KMS-11 (cell line): Measurements from ENCODE around the gene MT4.

ENCODE experiments used
- H2AFZ ChIP-seq: fragments of 200-600 bp; sonication (generic); 2 replicates; pipeline ENCODE4 v1.6.1; 2016; ENCODE audit warnings: antibody characterized with exemption, mixed run types, low read depth
- H3K27ac ChIP-seq: fragments of 200-600 bp; sonication (generic); 2 replicates; pipeline ENCODE4 v1.6.1; 2016; ENCODE audit warnings: mild to moderate bottlenecking, mixed run types
- H3K27me3 ChIP-seq: fragments of 200-600 bp; sonication (generic); 2 replicates; pipeline ENCODE4 v1.6.1; 2017; ENCODE audit warnings: mild to moderate bottlenecking, low read depth, mixed run types, moderate library complexity; ENCODE audit not compliant: insufficient read depth
- H3K36me3 ChIP-seq: fragments of 200-600 bp; sonication (generic); 2 replicates; pipeline ENCODE4 v1.6.1; 2017; ENCODE audit warnings: mild to moderate bottlenecking, mixed run types; ENCODE audit not compliant: insufficient read depth
- H3K4me1 ChIP-seq: fragments of 200-600 bp; sonication (generic); 2 replicates; pipeline ENCODE4 v1.6.1; 2016; ENCODE audit warnings: mild to moderate bottlenecking, low read depth, mixed run types; ENCODE audit not compliant: poor library complexity, severe bottlenecking
- H3K4me2 ChIP-seq: fragments of 200-600 bp; sonication (generic); 2 replicates; pipeline ENCODE4 v1.7.0; 2016; ENCODE audit warnings: mild to moderate bottlenecking, mixed run types
- H3K4me3 ChIP-seq: fragments of 200-600 bp; sonication (generic); IDR thresholded peaks from 2 replicates; pipeline ENCODE4 v1.6.1; 2017; ENCODE audit warnings: low read depth, low read length, mixed read lengths; ENCODE audit not compliant: insufficient read depth
- H3K79me2 ChIP-seq: fragments of 200-600 bp; sonication (generic); 2 replicates; pipeline ENCODE4 v1.6.1; 2016; ENCODE audit warnings: low read depth, mixed run types; ENCODE audit not compliant: insufficient read depth
- H3K9ac ChIP-seq: fragments of 200-600 bp; sonication (generic); 2 replicates; pipeline ENCODE4 v1.6.1; 2016; ENCODE audit warnings: mild to moderate bottlenecking, mixed run types
- H4K20me1 ChIP-seq: fragments of 200-600 bp; sonication (generic); 2 replicates; pipeline ENCODE4 v1.6.1; 2016; ENCODE audit warnings: mild to moderate bottlenecking, mixed run types; ENCODE audit not compliant: insufficient read depth
- CTCF ChIP-seq: fragments of 200-600 bp; sonication (generic); conservative IDR thresholded peaks from 2 replicates; pipeline ENCODE4 v1.6.1; 2017; ENCODE audit warnings: low read depth, mild to moderate bottlenecking, antibody characterized with exemption, low read length, moderate library complexity, mixed read lengths

MT4 gene

GRCh38 chr16:56564793-56565477, at the start of gene MT4:
TSS of gene MT4 (plus strand) at chr16:56565073. CDS start at chr16:56565129, 56 bp downstream.
- Histone ChIP-seq H3K36me3 (no peaks in the 10 kb centered on the region), H3K27me3 (no peaks in the 10 kb centered on the region), H3K4me2 (no peak within 1 kb of the TSS), H3K4me3 (no peak within 1 kb of the TSS), H3K4me1 (no peaks in the 10 kb centered on the region), H3K79me2 (no peaks in the 10 kb centered on the region), H3K9ac (no peak within 1 kb of the TSS), H3K27ac (no peak within 1 kb of the TSS), H2AFZ (no peak within 1 kb of the TSS), H4K20me1 (no peaks in the 10 kb centered on the region)
- TF ChIP-seq CTCF: no peak

GRCh38 chr16:56515665-56516064, 49.2 kb upstream of the MT4 start:
- no peak overlapping the region for H2AFZ ChIP-seq
- TF ChIP-seq CTCF: no peak
- no peak overlapping the region for H3K4me3 ChIP-seq
- H3K4me1 ChIP-seq: peaks cover 7% of the 10 kb centered on the region
- H3K36me3 ChIP-seq: no peaks in the 10 kb centered on the region
- H4K20me1 ChIP-seq: no peaks in the 10 kb centered on the region
- no peak overlapping the region for H3K4me2 ChIP-seq
- no peaks in the 10 kb centered on the region for H3K79me2 ChIP-seq
- no peaks in the 10 kb centered on the region for H3K27me3 ChIP-seq
- no peak overlapping the region for H3K9ac ChIP-seq
- no peak overlapping the region for H3K27ac ChIP-seq

- Histone ChIP-seq H3K4me3 (no peak overlapping the region), H3K27ac (no peak overlapping the region), H3K4me1 (peaks cover 8% of the 10 kb centered on the region), H3K9ac (no peak overlapping the region), H3K4me2 (no peak overlapping the region), H4K20me1 (no peaks in the 10 kb centered on the region), H3K27me3 (no peaks in the 10 kb centered on the region), H3K79me2 (no peaks in the 10 kb centered on the region), H3K36me3 (no peaks in the 10 kb centered on the region), H2AFZ (no peak overlapping the region)
- TF ChIP-seq CTCF: no peak
Measured at GRCh38 chr16:56517206-56517605, 47.7 kb upstream of the MT4 start.

- Histone ChIP-seq H3K4me2 (no peak overlapping the region), H3K4me1 (peaks cover 8% of the 10 kb centered on the region), H3K9ac (no peak overlapping the region), H3K27ac (no peak overlapping the region), H3K36me3 (no peaks in the 10 kb centered on the region), H3K27me3 (no peaks in the 10 kb centered on the region), H4K20me1 (no peaks in the 10 kb centered on the region), H2AFZ (no peak overlapping the region), H3K79me2 (no peaks in the 10 kb centered on the region), H3K4me3 (no peak overlapping the region)
- no peak for TF ChIP-seq CTCF
Measured at GRCh38 chr16:56518425-56518824, 46.4 kb upstream of the MT4 start.
